Activated gamma-delta T cell treated with anti-CD3 and anti-CD28 coated beads, Interleukin-2, amount 50 U/mL, for 16 hours (primary cell): ENCODE measurements around the gene GHSR.

Experiments used
- DNase-seq: peaks from one replicate; pipeline ENCODE4 v3.0.0-alpha.2; 2020; ENCODE audit warnings: low read depth

GHSR gene

DNA sequence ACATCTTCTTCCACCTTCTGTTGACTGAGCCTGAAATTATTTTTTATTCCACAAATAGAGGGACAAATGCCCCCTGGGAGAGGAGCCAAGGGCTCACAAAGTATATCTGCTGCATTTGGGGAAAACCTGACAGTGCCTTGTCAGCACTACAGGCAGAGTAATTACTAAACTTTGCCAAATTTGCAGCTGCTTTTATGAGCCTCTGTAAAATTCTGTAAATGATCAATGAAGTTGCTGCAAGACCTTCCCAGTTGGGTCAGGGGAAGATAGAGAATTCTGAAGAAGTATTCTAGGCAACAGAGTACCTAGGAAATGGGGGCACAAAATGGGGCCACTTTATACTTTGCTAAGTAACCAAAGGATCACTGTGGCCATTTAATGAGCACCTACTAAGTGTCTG, 10.5 kb downstream of the GHSR start:
- DNase-seq, result no peak

- DNase-seq, result no peak
These were observed 32.9 kb downstream of the GHSR start for GRCh38 chr3:172415323-172415722.

DNA sequence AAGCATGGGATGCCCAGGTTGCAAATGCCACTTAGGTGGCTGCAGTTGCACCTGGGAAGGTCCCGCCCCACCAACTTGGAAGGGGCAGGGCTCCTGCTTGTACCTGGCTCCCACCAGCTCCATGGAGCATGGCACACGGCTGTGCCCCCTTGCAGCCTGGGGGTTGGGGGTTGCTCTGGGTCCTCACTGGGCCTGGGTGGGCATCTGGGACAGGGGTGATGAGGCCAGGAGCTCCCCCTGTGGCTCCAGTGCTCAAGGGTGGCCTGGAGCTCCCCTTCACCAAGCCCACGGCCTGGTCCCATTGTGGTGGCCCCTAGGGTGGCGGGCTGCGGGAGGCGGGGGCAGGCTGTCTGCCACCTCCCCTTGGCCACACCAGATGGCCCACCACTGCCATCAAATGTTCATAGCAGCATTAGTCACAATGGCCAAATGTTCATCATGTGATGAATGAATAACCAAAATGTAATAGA, 36.7 kb downstream of the GHSR start:
- DNase-seq, result no peak

GRCh38 chr3:172410702-172411477, 37.4 kb downstream of the GHSR start:
- no peak for DNase-seq

DNA sequence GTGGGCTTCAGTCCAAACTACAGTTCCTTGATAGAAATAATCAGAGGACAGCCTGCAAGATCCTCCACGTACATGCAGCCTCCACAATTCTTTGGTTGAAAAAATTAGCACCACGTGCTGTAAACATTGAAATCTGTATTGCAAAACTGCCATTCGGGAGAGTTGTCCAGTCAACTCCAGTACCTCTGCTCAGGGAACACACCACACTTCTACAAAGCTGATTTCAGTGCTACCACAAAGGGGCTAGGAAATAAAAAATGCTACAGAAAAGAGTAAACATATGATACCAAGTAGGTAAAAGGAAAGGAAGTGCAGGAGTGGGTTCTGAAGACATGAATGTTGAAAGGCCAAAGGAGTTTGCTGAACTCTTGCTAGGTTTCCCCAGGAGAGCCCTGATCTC, 40.4 kb downstream of the GHSR start:
- DNase-seq, result no peak

- no peak for DNase-seq
These were observed 42.3 kb downstream of the GHSR start for GRCh38 chr3:172405914-172406313.

DNA sequence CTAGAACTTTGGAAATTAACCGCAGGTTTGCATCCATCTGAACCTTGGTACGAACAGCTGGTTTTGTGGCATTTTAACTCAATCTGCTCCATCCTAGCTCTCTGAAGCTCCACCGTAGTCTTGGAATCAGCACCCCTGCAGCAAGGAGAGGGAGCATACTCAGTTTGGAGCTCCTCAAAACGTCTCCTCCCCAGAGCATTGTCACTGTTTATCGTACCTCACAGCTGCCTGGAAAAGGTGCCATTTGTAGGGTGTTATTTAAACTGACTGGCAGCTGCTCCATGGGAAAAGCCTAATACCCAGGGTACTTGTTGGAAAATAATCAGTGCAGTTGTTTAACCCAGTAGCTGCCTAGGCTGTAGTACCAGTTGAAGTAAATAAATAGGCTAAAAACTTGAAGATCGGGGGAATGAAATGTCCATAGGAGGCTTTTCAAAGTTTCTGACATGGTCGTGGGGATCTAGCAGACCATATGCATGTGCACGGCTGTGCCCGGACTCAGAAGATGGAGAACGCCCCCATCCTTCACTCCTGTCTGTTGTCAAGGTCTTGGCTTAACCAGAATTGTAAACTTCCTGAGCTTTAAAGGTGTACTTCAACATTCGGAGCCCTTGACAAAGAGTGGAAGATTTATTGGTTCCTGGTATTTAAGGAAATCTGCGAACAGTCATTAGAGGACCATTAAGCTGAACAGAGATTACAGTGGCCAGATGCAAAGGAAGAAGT, 43.9 kb downstream of the GHSR start:
- DNase-seq, result no peak

DNA sequence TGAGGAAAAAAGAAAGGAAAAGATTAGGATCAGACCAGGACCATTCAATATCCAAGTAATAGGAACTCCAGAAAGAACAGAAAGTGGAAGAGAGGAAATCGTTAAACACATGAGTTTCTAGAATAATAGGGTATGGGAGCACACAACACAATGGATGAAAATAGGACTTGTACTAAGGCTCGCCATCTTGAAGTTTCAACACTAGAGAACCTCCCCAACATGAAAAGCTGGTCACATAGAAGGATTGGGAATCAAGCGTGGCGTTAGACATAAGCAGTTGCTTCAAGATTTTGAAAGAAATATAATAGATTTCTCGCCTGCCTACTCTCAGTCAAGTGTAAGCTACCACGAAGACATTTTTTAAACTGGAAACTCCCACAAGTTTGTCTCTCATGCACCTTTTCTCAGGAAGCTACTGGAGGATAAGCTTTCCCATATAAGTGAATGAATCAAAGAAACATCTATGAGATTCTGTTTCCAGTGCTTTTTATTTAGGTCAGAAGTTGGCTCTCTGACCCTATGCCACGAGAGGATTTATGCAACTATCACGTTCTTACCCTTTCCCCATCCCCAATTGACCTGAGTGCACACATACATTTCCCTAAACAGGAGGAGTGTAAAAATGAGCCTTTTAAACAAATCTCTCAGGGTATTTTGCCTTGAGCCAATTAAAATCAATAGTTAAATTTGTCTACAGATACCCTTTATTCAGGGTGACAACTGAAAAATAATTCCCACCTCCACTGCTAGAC, 45.2 kb downstream of the GHSR start:
- DNase-seq, result no peak

DNA sequence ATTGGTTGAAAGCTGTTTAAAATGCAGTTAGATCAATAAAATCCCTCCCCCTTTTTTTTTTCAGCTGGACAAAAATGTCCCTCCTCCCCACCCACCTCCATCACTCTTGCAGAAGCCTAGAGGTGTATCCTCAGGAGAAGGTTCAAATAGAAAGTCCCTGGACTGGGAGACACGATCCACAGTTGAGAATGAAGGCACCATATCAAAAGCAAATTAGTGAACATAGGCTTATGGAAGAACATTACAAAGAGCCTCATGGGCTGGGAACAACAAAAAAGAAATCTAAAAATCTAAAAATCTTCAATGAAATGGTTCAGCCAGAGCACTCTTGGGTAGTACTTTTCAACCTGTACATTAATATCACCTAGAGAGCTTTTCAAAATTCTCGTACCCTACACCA, 46.2 kb downstream of the GHSR start:
- DNase-seq, result no peak

GRCh38 chr3:172398484-172398883, 49.8 kb downstream of the GHSR start:
- no peak for DNase-seq

DNA sequence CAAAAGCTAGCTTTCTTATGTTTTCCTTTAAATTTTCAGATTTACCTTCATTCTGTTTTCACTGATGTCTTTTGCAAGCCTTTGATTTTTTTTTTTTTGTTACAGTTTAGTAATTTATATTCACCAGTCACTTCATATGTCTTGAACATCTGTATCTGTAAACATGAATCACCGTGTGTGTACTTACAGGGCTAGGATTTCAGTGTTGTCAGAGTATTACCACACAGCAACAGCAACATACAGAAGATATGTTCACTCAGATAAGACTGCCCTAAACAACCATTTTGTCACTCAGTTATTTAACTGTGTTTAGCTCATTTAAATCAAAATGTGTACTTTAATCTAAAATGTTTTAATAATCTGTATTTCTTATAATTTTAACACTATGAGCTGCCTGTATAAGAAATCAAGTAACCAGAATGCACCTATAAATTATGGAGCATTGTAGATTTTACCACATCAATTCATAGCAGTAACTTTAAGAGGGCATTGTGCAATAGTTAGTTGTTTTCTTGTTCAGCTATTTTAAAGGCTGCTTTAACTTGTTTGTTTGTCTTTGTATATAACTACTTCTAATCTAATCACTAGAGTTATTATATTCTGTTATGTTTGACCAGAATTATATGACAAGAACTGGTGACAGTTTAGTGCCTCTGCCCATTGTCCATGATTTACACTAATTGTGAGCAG, 50.4 kb downstream of the GHSR start:
- no peak for DNase-seq

- no peak for DNase-seq
These were observed 51.9 kb downstream of the GHSR start for GRCh38 chr3:172396400-172396799.

DNA sequence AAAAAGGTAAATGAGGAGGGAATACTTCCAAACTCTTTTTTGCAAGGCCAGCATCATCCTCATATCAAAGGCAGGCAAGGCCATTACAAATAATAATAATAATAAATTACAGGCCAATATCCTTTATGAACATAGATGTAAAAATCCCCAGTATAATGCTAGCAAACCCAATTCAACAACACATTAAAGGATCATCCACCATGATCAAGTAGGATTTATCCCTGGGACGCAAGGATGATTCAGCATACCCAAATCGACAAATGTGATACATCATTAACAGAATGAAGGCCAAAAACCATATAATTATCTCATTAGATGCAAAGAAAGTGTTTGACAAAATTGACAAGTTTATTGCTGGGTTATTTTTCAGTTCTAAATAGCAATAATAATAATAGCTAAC, 53.6 kb downstream of the GHSR start:
- no peak for DNase-seq
